ENCODE data around the gene BNIP5. TPM values are rescaled to one million over a fixed set of nuclear protein-coding genes. Genes with fewer than 3 reads are reported as not detected.
A peak's percentile ranks its signal among the peaks of the same experiment; 100 is the strongest.

BNIP5 gene
- total RNA-seq, 1 donor from 2014 or later, result not detected

DNA sequence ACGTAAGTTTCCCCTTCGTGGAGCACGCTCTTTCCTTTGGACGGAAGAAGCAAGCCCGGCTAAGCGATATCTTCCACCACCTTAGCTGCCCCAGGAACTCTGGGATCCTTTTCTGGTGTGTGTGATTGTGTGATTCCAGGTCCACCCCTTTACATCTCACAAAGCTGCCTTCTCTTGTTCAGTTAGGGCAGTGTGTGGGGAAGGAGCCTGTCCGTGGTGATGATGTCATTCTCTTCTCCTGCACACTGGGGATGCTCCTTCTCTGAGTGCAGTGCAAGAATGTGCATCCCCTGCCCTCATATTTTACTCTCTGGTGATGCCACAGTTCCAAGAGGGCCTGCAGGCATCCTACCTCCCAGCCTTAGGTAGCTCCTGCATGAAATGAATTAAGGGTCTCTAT, 30.3 kb downstream of the BNIP5 start:
- peaks cover 19% of the 10 kb centered on the region for H3K4me1 Mint-ChIP-seq
- no peaks in the 10 kb centered on the region for H3K36me3 ChIP-seq
- H3K27me3 Mint-ChIP-seq (ENCODE audit: insufficient read depth, low read depth), result peaks cover 2% of the 10 kb centered on the region
- no peaks in the 10 kb centered on the region for H3K9me3 ChIP-seq (ENCODE audit: low read depth)
- H2AFZ ChIP-seq (replicated peaks), result peak overlapping the region; percentile 21
- peaks cover 2% of the 10 kb centered on the region for H3K9me3 Mint-ChIP-seq
- H3K4me3 Mint-ChIP-seq, result no peak overlapping the region
- no peak overlapping the region for H3K27ac ChIP-seq
- no peaks in the 10 kb centered on the region for H4K20me1 ChIP-seq (ENCODE audit: low read depth)
- H3K9ac ChIP-seq, result no peak overlapping the region
- no peak for DNase-seq (ENCODE audit: low spot score)
- H3K36me3 Mint-ChIP-seq, result no peaks in the 10 kb centered on the region
- TF ChIP-seq EZH2phosphoT487 (IDR thresholded peaks at IDR 0.05), result no peak
- TF ChIP-seq EZH2 (IDR thresholded peaks at IDR 0.05), result no peak
- TF ChIP-seq, protein P1, sequence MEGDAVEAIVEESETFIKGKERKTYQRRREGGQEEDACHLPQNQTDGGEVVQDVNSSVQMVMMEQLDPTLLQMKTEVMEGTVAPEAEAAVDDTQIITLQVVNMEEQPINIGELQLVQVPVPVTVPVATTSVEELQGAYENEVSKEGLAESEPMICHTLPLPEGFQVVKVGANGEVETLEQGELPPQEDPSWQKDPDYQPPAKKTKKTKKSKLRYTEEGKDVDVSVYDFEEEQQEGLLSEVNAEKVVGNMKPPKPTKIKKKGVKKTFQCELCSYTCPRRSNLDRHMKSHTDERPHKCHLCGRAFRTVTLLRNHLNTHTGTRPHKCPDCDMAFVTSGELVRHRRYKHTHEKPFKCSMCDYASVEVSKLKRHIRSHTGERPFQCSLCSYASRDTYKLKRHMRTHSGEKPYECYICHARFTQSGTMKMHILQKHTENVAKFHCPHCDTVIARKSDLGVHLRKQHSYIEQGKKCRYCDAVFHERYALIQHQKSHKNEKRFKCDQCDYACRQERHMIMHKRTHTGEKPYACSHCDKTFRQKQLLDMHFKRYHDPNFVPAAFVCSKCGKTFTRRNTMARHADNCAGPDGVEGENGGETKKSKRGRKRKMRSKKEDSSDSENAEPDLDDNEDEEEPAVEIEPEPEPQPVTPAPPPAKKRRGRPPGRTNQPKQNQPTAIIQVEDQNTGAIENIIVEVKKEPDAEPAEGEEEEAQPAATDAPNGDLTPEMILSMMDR (IDR thresholded peaks at IDR 0.05), result no peak
- no peak overlapping the region for H3K4me3 ChIP-seq
- H3K27ac Mint-ChIP-seq, result peak overlapping the region; percentile 60
- H3F3A ChIP-seq (ENCODE audit: low read depth), result no peaks in the 10 kb centered on the region
- H3K79me2 ChIP-seq (ENCODE audit: low read depth), result no peaks in the 10 kb centered on the region
- no peaks in the 10 kb centered on the region for H3K4me1 ChIP-seq
- H3K4me2 ChIP-seq, result no peak overlapping the region
- no peaks in the 10 kb centered on the region for H3K27me3 ChIP-seq

DNA sequence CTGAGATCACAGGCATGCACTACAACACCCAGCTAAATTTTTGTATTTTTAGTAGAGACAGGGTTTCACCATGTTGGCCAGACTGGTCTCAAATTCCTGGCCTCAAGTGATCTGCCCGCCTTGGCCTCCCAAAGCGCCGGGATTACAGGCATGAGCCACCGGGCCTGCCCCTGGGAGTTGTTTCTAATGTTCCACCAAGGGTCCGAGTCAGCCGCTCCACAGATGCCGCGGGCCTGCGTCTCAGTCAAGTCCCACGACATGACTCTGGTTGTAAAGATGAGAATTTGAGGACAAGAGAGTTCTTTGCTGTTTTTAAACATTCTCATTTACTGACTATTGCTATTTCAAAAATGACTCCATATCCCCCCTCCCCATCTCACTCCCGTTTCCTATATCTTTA, 30.8 kb downstream of the BNIP5 start:
- no peak for DNase-seq (ENCODE audit: low spot score)
- Mint-ChIP-seq H3K4me3 (no peak overlapping the region), H3K9me3 (peaks cover 2% of the 10 kb centered on the region), H3K27ac (no peak overlapping the region), H3K27me3 (ENCODE audit: insufficient read depth, low read depth) (peaks cover 2% of the 10 kb centered on the region), H3K4me1 (peaks cover 19% of the 10 kb centered on the region), H3K36me3 (no peaks in the 10 kb centered on the region)
- H3K4me1 ChIP-seq, result no peaks in the 10 kb centered on the region
- H3K79me2 ChIP-seq (ENCODE audit: low read depth), result no peaks in the 10 kb centered on the region
- no peaks in the 10 kb centered on the region for H3K36me3 ChIP-seq
- no peak for TF ChIP-seq EZH2 (IDR thresholded peaks at IDR 0.05)
- TF ChIP-seq EZH2phosphoT487 (IDR thresholded peaks at IDR 0.05), result no peak
- TF ChIP-seq, protein P1 (IDR thresholded peaks at IDR 0.05), result no peak
- no peaks in the 10 kb centered on the region for H4K20me1 ChIP-seq (ENCODE audit: low read depth)
- no peaks in the 10 kb centered on the region for H3K27me3 ChIP-seq
- no peaks in the 10 kb centered on the region for H3F3A ChIP-seq (ENCODE audit: low read depth)
- peak overlapping the region; percentile 21 for H2AFZ ChIP-seq (replicated peaks)
- H3K9ac ChIP-seq, result no peak overlapping the region
- no peak overlapping the region for H3K4me2 ChIP-seq
- H3K27ac ChIP-seq, result no peak overlapping the region
- H3K4me3 ChIP-seq, result no peak overlapping the region
- H3K9me3 ChIP-seq (ENCODE audit: low read depth), result no peaks in the 10 kb centered on the region

DNA sequence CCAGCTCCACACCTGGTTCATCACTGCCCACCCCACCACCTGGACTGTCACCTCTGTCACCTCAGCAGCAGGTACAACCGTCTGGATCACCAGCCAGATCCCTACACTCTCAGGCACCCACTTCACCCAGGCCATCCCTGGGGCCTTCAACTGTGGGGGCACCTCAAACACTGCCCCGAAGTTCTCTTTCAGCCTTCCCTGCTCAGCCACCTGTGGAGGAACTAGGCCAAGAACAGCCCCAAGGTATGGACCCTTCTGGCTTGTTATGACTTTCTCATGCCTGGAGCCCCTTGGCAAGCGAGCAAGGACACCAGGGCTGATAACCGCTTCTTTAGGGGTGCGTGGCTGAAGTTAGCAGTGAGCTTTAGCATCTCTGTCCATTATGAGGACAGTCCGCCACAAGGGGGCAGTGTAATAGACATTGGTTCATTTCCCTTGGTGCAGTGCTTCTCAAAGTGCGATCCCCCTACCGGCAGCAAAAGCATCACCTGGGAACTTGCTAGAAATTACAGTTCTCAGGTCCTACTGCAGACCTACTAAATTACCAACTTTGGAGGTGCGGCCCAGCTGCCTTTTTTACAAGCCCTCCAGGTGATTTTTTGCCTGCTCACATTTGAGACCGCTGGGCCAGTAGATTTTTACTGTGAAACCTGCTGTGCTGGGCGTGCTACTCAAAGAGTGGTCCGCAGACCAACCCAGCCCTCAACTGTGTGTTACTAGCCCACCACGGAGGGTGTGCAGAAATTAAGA, 34.3 kb downstream of the BNIP5 start:
- Histone ChIP-seq H4K20me1 (ENCODE audit: low read depth) (no peaks in the 10 kb centered on the region), H3K9ac (no peak overlapping the region), H3K79me2 (ENCODE audit: low read depth) (no peaks in the 10 kb centered on the region), H3K36me3 (no peaks in the 10 kb centered on the region), H3F3A (ENCODE audit: low read depth) (no peaks in the 10 kb centered on the region), H3K4me1 (no peaks in the 10 kb centered on the region), H3K27ac (no peak overlapping the region), H3K4me2 (no peak overlapping the region), H2AFZ (replicated peaks) (no peak overlapping the region), H3K27me3 (no peaks in the 10 kb centered on the region), H3K9me3 (ENCODE audit: low read depth) (no peaks in the 10 kb centered on the region), H3K4me3 (no peak overlapping the region)
- Mint-ChIP-seq H3K36me3 (no peaks in the 10 kb centered on the region), H3K9me3 (no peaks in the 10 kb centered on the region), H3K4me1 (peaks cover 19% of the 10 kb centered on the region), H3K4me3 (peak overlapping the region; percentile 33), H3K27ac (no peak overlapping the region), H3K27me3 (ENCODE audit: insufficient read depth, low read depth) (peaks cover 2% of the 10 kb centered on the region)
- TF ChIP-seq, protein P1 (IDR thresholded peaks at IDR 0.05), result peak; percentile 98
- TF ChIP-seq EZH2 (IDR thresholded peaks at IDR 0.05), result no peak
- TF ChIP-seq EZH2phosphoT487 (IDR thresholded peaks at IDR 0.05), result no peak
- DNase-seq (ENCODE audit: low spot score), result peak; percentile 95
